Kidney (tissue), 22 donors: ENCODE measurements around the gene RAD18. TPM values are rescaled to one million over a fixed set of nuclear protein-coding genes. Genes with fewer than 3 reads are reported as not detected.

Experiments used
- DNase-seq, 5 donors: peaks; one replicate each; pipeline ENCODE4 v3.0.0-alpha.2; 2013 to 2020
- FAIRE-seq: peaks from 2 replicates; lab custom pipeline; 2012; peaks lifted over from hg19 to GRCh38; lab: Jason Lieb, UNC
- H3K27ac ChIP-seq, 2 donors: one replicate each; pipeline ENCODE4 v1.7.0; 2013; ENCODE audit warnings: low read depth in 2 of 2, low read length in 2 of 2, inconsistent platforms in 1 of 2
- H3K27me3 ChIP-seq: one replicate; pipeline ENCODE4 v1.7.1; 2013; ENCODE audit warnings: low read length, inconsistent platforms; ENCODE audit not compliant: control insufficient read depth, insufficient read depth
- H3K36me3 ChIP-seq, 3 donors: one replicate each; pipeline versions ENCODE4 v1.7.0 to v1.7.1; 2013; ENCODE audit warnings: low read length in 3 of 3, control low read depth in 1 of 3, inconsistent platforms in 1 of 3; ENCODE audit not compliant: insufficient read depth in 3 of 3, control insufficient read depth in 2 of 3
- H3K4me1 ChIP-seq, 3 donors: one replicate each; pipeline versions ENCODE4 v1.7.0 to v1.7.1; 2013; ENCODE audit warnings: low read length in 3 of 3, inconsistent platforms in 1 of 3, low read depth in 1 of 3; ENCODE audit not compliant: control insufficient read depth in 2 of 3, insufficient read depth in 2 of 3
- H3K4me3 ChIP-seq, 3 donors: one replicate each; pipeline versions ENCODE4 v1.7.0 to v1.8.1; 2013; ENCODE audit warnings: low read length in 3 of 3, control low read depth in 1 of 3, inconsistent platforms in 1 of 3
- H3K9ac ChIP-seq, 3 donors: one replicate each; pipeline versions ENCODE4 v1.7.0 to v1.7.1; 2013; ENCODE audit warnings: low read length in 3 of 3, control low read depth in 1 of 3, inconsistent platforms in 1 of 3
- H3K9me3 ChIP-seq, 3 donors: one replicate each; pipeline versions ENCODE4 v1.7.0 to v1.7.1; 2013; ENCODE audit warnings: low read length in 3 of 3, control low read depth in 1 of 3, inconsistent platforms in 1 of 3; ENCODE audit not compliant: control insufficient read depth in 2 of 3, insufficient read depth in 1 of 3
- intact Hi-C: fragments of 100-400 bp; cut with DNase I; formaldehyde crosslinking; loops from one replicate; pipeline ENCODE4 v1.11.1; 2022
- long read RNA-seq, 10 donors: library from polyadenylated mRNA in 1 of 10; unstranded in 1 of 10; transcript quantifications; one replicate each; pipeline ENCODE4 v2.0.0 and lab custom pipeline, GENCODE V29; 2021 to 2026
- polyA plus RNA-seq: library from polyadenylated mRNA; stranded (reverse); fragments of 350-450 nt; fragmentation: Illumina TruSeq; extraction: RNeasy Lipid Tissue Mini Kit (QIAGEN cat#74804); gene quantifications from one replicate; pipeline ENCODE4 v1.2.3, GENCODE V29; 2014; ENCODE audit warnings: low read depth, low replicate concordance; ENCODE audit not compliant: insufficient read depth
- total RNA-seq: library from RNA; stranded (reverse); fragmentation: NEBNext Ultra II Directional; extraction: Animal tissue kit (Norgen Biotek cat#: 25700); gene quantifications from one replicate; pipeline ENCODE4 v1.2.1, GENCODE V29; 2021
- TF ChIP-seq, protein P1 (sequence below): IDR thresholded peaks from 3 replicates; pipeline ENCODE4 v1.5.1; 2012; ENCODE audit warnings: mild to moderate bottlenecking, moderate library complexity, borderline replicate concordance; ENCODE audit not compliant: insufficient read depth; ENCODE audit errors: extremely low read depth
- donor health status: control.
- donor health status: control.
- donor health status: control.
- donor health status: control.
- donor health status: control.
- donor health status: DM: yes; HTN: yes; CAD: no.
- donor health status: Normal renal cell carcinoma (clear cell type).

Gene RAD18
- total RNA-seq (8.0 TPM), polyA plus RNA-seq (3.1 TPM)
- long read RNA-seq, donor 1 = 0 reads
- long read RNA-seq, donor 2, full-length matches to known transcripts = 1 of 1 reads
- long read RNA-seq, donor 2, partial matches to known transcripts = 0 of 1 reads
- long read RNA-seq, donor 2, other reads (novel, unspliced or antisense) = 0 of 1 reads
- long read RNA-seq, donor 3, full-length matches to known transcripts = 1 of 1 reads
- long read RNA-seq, donor 3, partial matches to known transcripts = 0 of 1 reads
- long read RNA-seq, donor 3, other reads (novel, unspliced or antisense) = 0 of 1 reads
- long read RNA-seq, donor 4 = 0 reads
- long read RNA-seq, donor 5, full-length matches to known transcripts = 1 of 1 reads
- long read RNA-seq, donor 5, partial matches to known transcripts = 0 of 1 reads
- long read RNA-seq, donor 5, other reads (novel, unspliced or antisense) = 0 of 1 reads
- long read RNA-seq, donor 6, full-length matches to known transcripts = 1 of 1 reads
- long read RNA-seq, donor 6, partial matches to known transcripts = 0 of 1 reads
- long read RNA-seq, donor 6, other reads (novel, unspliced or antisense) = 0 of 1 reads
- long read RNA-seq, donor 7, full-length matches to known transcripts = 5 of 6 reads
- long read RNA-seq, donor 7, partial matches to known transcripts = 0 of 6 reads
- long read RNA-seq, donor 7, other reads (novel, unspliced or antisense) = 1 of 6 reads
- long read RNA-seq, donor 8 = 0 reads
- long read RNA-seq, donor 9 = 0 reads
- long read RNA-seq, donor 10, full-length matches to known transcripts = 1 of 1 reads
- long read RNA-seq, donor 10, partial matches to known transcripts = 0 of 1 reads
- long read RNA-seq, donor 10, other reads (novel, unspliced or antisense) = 0 of 1 reads

GRCh38 chr3:8963137-8963853, at the start of gene RAD18:
Gene RAD18 (minus strand): TSS chr3:8963472. CDS start chr3:8963385, 87 bp downstream.
- TF ChIP-seq, protein P1, sequence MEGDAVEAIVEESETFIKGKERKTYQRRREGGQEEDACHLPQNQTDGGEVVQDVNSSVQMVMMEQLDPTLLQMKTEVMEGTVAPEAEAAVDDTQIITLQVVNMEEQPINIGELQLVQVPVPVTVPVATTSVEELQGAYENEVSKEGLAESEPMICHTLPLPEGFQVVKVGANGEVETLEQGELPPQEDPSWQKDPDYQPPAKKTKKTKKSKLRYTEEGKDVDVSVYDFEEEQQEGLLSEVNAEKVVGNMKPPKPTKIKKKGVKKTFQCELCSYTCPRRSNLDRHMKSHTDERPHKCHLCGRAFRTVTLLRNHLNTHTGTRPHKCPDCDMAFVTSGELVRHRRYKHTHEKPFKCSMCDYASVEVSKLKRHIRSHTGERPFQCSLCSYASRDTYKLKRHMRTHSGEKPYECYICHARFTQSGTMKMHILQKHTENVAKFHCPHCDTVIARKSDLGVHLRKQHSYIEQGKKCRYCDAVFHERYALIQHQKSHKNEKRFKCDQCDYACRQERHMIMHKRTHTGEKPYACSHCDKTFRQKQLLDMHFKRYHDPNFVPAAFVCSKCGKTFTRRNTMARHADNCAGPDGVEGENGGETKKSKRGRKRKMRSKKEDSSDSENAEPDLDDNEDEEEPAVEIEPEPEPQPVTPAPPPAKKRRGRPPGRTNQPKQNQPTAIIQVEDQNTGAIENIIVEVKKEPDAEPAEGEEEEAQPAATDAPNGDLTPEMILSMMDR = no peak
- Histone ChIP-seq H3K27ac (peak within 1 kb of the TSS in 1 of 2 donors; percentile 9), H3K9me3 (no peaks in the 10 kb centered on the region), H3K4me3 (peak within 1 kb of the TSS; percentile 72 to 85 (median 85)), H3K36me3 (no peaks in the 10 kb centered on the region), H3K27me3 (no peaks in the 10 kb centered on the region), H3K9ac (peak within 1 kb of the TSS; percentile 41 to 84 (median 47)), H3K4me1 (peaks cover 0 to 9% (median 3%) of the 10 kb centered on the region in 3 donors)
- intact Hi-C loops = no loop called here
- no peak for FAIRE-seq
- DNase-seq = peak; percentile 95 to 97 (median 96)

GRCh38 chr3:9012521-9012920, 49.2 kb upstream of the RAD18 start:
- no peak for DNase-seq
- intact Hi-C loops = no loop called here
- Histone ChIP-seq H3K27me3 (no peaks in the 10 kb centered on the region), H3K27ac (no peak overlapping the region), H3K4me3 (no peak overlapping the region), H3K9me3 (no peaks in the 10 kb centered on the region), H3K9ac (no peak overlapping the region), H3K36me3 (no peaks in the 10 kb centered on the region), H3K4me1 (no peaks in the 10 kb centered on the region)
- TF ChIP-seq, protein P1 = no peak
- FAIRE-seq = no peak

DNA sequence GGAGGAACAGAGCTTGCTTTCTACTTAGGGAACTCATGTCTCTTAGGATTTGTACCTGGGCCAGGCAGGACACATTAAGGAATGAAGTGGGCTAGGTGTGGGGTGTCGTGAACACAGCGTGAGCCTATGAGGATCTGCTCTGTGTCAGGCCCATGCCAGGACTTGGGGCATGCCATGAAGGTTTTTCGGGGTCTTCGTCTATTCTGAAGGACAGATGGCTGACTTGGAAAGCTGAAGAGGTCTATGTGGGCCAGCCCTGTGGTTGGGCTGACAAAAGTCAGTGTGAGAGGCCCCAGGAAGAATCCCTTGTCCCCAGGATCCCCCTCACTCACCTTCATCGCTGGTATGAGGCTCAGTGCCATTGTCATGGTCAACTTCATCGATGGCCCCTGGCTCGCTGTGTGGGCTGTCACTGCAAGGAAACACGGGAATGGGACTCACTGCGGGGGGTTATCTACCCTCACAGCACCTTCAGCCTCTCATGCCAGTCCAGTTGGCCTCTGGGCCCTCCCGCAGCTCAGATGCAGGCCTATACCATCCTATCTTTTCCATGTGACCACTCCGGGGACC, 46.8 kb upstream of the RAD18 start:
- H3K4me3 ChIP-seq = no peak overlapping the region
- H3K4me1 ChIP-seq = no peaks in the 10 kb centered on the region
- no peak for FAIRE-seq
- H3K27me3 ChIP-seq = no peaks in the 10 kb centered on the region
- no peaks in the 10 kb centered on the region for H3K36me3 ChIP-seq
- intact Hi-C loops = no loop called here
- DNase-seq = no peak
- H3K27ac ChIP-seq = no peak overlapping the region
- no peak overlapping the region for H3K9ac ChIP-seq
- TF ChIP-seq, protein P1 = no peak
- no peaks in the 10 kb centered on the region for H3K9me3 ChIP-seq
